Peyer's patch (tissue), 4 donors: ENCODE measurements around the gene TRIO.

Experiments
- POLR2A ChIP-seq, 2 donors: fragments of 450-650 bp; IDR thresholded peaks; one replicate each; pipeline ENCODE4 v1.5.1; 2017; ENCODE audit warnings: antibody characterized with exemption in 2 of 2, mild to moderate bottlenecking in 2 of 2, moderate library complexity in 2 of 2
- TF ChIP-seq, protein P1 (sequence below), 6 experiments: fragments of 450-650 bp in 4 of 6; fragments of 200-600 bp in 2 of 6; sonication (generic) in 1 of 6; IDR thresholded peaks; one replicate each; pipeline ENCODE4 v1.5.1; 2017 to 2019; ENCODE audit warnings: antibody characterized with exemption in 6 of 6, mild to moderate bottlenecking in 3 of 6, moderate library complexity in 1 of 6

DNA sequence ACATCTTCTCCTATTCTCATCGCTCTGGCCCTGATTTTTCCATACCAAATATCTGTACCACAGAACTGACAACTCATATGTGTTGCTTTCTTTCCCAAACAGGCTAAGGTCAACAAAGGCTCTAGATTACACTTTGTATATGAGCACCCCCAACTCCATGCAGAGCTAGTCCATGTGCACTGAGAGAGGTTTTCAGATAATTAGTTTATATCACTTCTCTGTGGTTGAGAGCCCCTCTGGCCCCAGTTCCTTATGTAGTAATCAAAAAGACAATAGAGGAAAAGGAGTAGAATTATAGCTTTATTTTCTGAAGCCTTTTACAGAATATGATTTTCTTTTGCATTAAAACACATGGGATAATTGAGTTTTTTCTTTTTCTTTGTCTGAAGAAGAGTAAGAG lies 120.0 kb downstream of the TRIO start:
- TF ChIP-seq, protein P1, sequence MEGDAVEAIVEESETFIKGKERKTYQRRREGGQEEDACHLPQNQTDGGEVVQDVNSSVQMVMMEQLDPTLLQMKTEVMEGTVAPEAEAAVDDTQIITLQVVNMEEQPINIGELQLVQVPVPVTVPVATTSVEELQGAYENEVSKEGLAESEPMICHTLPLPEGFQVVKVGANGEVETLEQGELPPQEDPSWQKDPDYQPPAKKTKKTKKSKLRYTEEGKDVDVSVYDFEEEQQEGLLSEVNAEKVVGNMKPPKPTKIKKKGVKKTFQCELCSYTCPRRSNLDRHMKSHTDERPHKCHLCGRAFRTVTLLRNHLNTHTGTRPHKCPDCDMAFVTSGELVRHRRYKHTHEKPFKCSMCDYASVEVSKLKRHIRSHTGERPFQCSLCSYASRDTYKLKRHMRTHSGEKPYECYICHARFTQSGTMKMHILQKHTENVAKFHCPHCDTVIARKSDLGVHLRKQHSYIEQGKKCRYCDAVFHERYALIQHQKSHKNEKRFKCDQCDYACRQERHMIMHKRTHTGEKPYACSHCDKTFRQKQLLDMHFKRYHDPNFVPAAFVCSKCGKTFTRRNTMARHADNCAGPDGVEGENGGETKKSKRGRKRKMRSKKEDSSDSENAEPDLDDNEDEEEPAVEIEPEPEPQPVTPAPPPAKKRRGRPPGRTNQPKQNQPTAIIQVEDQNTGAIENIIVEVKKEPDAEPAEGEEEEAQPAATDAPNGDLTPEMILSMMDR (IDR thresholded peaks at IDR 0.05) = no peak
- no peak for TF ChIP-seq POLR2A (IDR thresholded peaks at IDR 0.05)
